HEK293T (cell line): ENCODE measurements around the gene PAQR7.

Source experiments
- ARNT ChIP-seq: fragments of 450-650 bp; IDR thresholded peaks from 2 replicates; pipeline ENCODE4 v1.6.1; 2017; ENCODE audit warnings: mild to moderate bottlenecking
- FOXA1 ChIP-seq: fragments of 450-650 bp; IDR thresholded peaks from 2 replicates; pipeline ENCODE4 v1.6.1; 2016; ENCODE audit warnings: mild to moderate bottlenecking
- NFRKB ChIP-seq: fragments of 450-650 bp; IDR thresholded peaks from 2 replicates; pipeline ENCODE4 v1.6.1; 2016; ENCODE audit warnings: mild to moderate bottlenecking, moderate library complexity

DNA sequence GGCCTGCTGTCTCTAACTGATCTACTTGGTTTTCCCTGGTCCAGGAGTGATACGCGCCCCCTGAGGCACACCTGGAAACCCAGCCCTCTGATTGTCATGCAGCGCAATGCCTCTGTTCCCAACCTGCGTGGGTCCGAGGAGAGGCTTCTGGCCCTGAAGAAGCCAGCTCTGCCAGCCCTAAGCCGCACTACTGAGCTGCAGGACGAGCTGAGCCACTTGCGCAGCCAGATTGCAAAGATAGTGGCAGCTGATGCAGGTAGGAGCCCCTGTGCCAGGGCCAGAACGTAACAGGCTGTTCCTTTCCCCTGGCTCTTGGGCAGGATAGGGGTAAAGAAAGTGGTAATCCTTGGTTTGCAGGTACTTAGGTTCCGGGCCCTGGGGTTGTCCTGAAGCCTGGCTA is 48.9 kb downstream of the PAQR7 start:
- TF ChIP-seq ARNT (no peak), NFRKB (no peak), FOXA1 (no peak)
